ENCODE data around the gene RMDN2. TPM values are rescaled to one million over a fixed set of nuclear protein-coding genes. Genes with fewer than 3 reads are reported as not detected.

The RMDN2 gene, protein sequence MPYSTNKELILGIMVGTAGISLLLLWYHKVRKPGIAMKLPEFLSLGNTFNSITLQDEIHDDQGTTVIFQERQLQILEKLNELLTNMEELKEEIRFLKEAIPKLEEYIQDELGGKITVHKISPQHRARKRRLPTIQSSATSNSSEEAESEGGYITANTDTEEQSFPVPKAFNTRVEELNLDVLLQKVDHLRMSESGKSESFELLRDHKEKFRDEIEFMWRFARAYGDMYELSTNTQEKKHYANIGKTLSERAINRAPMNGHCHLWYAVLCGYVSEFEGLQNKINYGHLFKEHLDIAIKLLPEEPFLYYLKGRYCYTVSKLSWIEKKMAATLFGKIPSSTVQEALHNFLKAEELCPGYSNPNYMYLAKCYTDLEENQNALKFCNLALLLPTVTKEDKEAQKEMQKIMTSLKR
- 13.4 and 23.5 TPM in 2 replicates for polyA plus RNA-seq

DNA sequence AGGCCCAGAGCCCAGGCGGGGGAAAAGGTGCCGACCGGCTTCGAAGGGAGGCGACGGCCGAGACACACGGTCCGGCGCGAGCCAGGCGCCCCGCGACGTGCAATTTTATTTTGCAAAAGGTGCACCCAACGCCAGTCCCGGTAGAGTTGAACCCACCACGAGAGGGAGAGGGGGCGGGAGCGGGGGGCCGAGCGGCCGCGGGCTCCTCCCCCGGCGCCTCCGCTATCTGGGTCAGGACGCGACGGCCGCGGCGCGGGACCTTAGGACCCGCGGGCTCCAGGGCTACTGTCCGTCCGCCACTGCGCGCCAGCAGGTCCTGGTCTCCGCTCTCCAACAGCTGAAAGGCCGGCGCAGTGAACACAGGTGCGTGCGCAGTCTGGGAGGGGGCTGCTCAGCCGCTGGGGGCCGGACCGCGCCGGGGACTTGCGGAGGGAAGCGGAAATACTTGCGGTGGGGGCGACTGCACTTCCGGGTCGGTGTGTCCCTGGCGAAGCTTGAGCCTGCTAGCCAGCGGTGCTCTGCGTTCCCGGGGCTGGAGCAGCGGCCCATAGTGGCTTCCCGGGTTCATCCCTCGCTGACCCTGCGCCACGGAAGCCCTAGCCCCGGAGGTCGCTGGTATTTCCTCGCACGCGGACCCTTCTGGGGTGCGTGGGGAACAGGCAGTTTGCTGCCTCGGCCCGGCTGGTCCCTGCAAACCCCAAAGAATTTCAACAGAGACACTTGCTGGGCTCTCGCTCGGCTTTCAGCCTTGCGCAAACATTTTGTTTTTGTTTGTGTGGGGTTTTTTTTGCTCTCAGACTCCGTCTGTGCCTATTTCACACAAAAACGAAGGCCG, at the start of gene RMDN2:
RMDN2 (plus strand) TSS at position 225 of the 835 bp plus-strand sequence. CDS start 3,991 bp downstream, outside the sequence.

Other genes starting within 250 kb of the RMDN2 start
- 1.1 TPM in 1 of 2 replicates, not detected in the other for gene CYP1B1, start 150.9 kb downstream of the RMDN2 start, polyA plus RNA-seq

Measured in Purkinje cell (primary cell).